ENCODE data around the gene ZACN.

The ZACN gene

GRCh38 chr17:76125922-76126321 lies 46.9 kb downstream of the ZACN start:
- H3K36me3 ChIP-seq (ENCODE audit: control insufficient read depth in 1 of 2, insufficient read depth in 2 of 2, low read length in 2 of 2): no peaks in the 10 kb centered on the region
- H3K9me3 ChIP-seq (ENCODE audit: control insufficient read depth in 1 of 2, low read length in 2 of 2): no peaks in the 10 kb centered on the region
- H3K27ac ChIP-seq (ENCODE audit: low read length): no peak overlapping the region
- H3K27me3 ChIP-seq (ENCODE audit: low read depth, low read length): no peaks in the 10 kb centered on the region
- peaks cover 0 to 13% of the 10 kb centered on the region in 2 donors for H3K4me1 ChIP-seq (ENCODE audit: control insufficient read depth in 1 of 2, insufficient read depth in 2 of 2, low read length in 2 of 2)
- no peak overlapping the region for H3K4me3 ChIP-seq (ENCODE audit: low read depth in 1 of 2, low read length in 2 of 2)

GRCh38 chr17:76130473-76130872 lies 51.5 kb downstream of the ZACN start:
- Histone ChIP-seq H3K4me3 (ENCODE audit: low read depth in 1 of 2, low read length in 2 of 2) (no peak overlapping the region), H3K4me1 (ENCODE audit: control insufficient read depth in 1 of 2, insufficient read depth in 2 of 2, low read length in 2 of 2) (no peaks in the 10 kb centered on the region), H3K27ac (ENCODE audit: low read length) (no peak overlapping the region), H3K36me3 (ENCODE audit: control insufficient read depth in 1 of 2, insufficient read depth in 2 of 2, low read length in 2 of 2) (no peaks in the 10 kb centered on the region), H3K9me3 (ENCODE audit: control insufficient read depth in 1 of 2, low read length in 2 of 2) (no peaks in the 10 kb centered on the region), H3K27me3 (ENCODE audit: low read depth, low read length) (peaks cover 6% of the 10 kb centered on the region)

- no peaks in the 10 kb centered on the region for H3K4me1 ChIP-seq (ENCODE audit: control insufficient read depth in 1 of 2, insufficient read depth in 2 of 2, low read length in 2 of 2)
- H3K27ac ChIP-seq (ENCODE audit: low read length): no peak overlapping the region
- no peaks in the 10 kb centered on the region for H3K9me3 ChIP-seq (ENCODE audit: control insufficient read depth in 1 of 2, low read length in 2 of 2)
- H3K36me3 ChIP-seq (ENCODE audit: control insufficient read depth in 1 of 2, insufficient read depth in 2 of 2, low read length in 2 of 2): no peaks in the 10 kb centered on the region
- H3K27me3 ChIP-seq (ENCODE audit: low read depth, low read length): peaks cover 7% of the 10 kb centered on the region
- H3K4me3 ChIP-seq (ENCODE audit: low read depth in 1 of 2, low read length in 2 of 2): no peak overlapping the region
Observed at GRCh38 chr17:76131051-76131691, 52.2 kb downstream of the ZACN start.

GRCh38 chr17:76131692-76132573 lies 53.0 kb downstream of the ZACN start:
- Histone ChIP-seq H3K4me1 (ENCODE audit: control insufficient read depth in 1 of 2, insufficient read depth in 2 of 2, low read length in 2 of 2) (no peaks in the 10 kb centered on the region), H3K27me3 (ENCODE audit: low read depth, low read length) (peaks cover 10% of the 10 kb centered on the region), H3K27ac (ENCODE audit: low read length) (no peak overlapping the region), H3K9me3 (ENCODE audit: control insufficient read depth in 1 of 2, low read length in 2 of 2) (no peaks in the 10 kb centered on the region), H3K36me3 (ENCODE audit: control insufficient read depth in 1 of 2, insufficient read depth in 2 of 2, low read length in 2 of 2) (no peaks in the 10 kb centered on the region), H3K4me3 (ENCODE audit: low read depth in 1 of 2, low read length in 2 of 2) (no peak overlapping the region)

Data from muscle layer of duodenum (tissue), 2 donors.